ENCODE measurements around the gene EFNA4. TPM values are rescaled to one million over a fixed set of nuclear protein-coding genes. Genes with fewer than 3 reads are reported as not detected.

The EFNA4 gene
- polyA plus RNA-seq, 4 donors = 19.2 to 24.8 (median 19.5) TPM

- DNase-seq (ENCODE audit: low read depth in 4 of 4, low spot score in 3 of 4) = no peak
These were observed 30.7 kb upstream of the EFNA4 start for GRCh38 chr1:155032886-155033285.

- no peak for DNase-seq (ENCODE audit: low read depth in 4 of 4, low spot score in 3 of 4)
These were observed 30.0 kb upstream of the EFNA4 start, which contains the start of the genes DCST1 and DCST2 for GRCh38 chr1:155033524-155033923. Gene DCST1, plus strand, starts transcription at chr1:155033824. Its CDS starts 213 bp downstream, at chr1:155034037. Gene DCST2, minus strand, starts transcription at chr1:155033781. Its CDS starts 80 bp downstream, at chr1:155033701.

- DNase-seq (ENCODE audit: low read depth in 4 of 4, low spot score in 3 of 4) = no peak
These were observed 29.0 kb upstream of the EFNA4 start for GRCh38 chr1:155034318-155035208.

- DNase-seq (ENCODE audit: low read depth in 4 of 4, low spot score in 3 of 4) = no peak
These were observed 27.6 kb upstream of the EFNA4 start for GRCh38 chr1:155035936-155036335.

- no peak for DNase-seq (ENCODE audit: low read depth in 4 of 4, low spot score in 3 of 4)
These were observed 26.5 kb upstream of the EFNA4 start for GRCh38 chr1:155037043-155037442.

GRCh38 chr1:155037851-155038441 is 25.6 kb upstream of the EFNA4 start:
- DNase-seq (ENCODE audit: low read depth in 4 of 4, low spot score in 3 of 4) = no peak

- DNase-seq (ENCODE audit: low read depth in 4 of 4, low spot score in 3 of 4) = no peak
These were observed 24.8 kb upstream of the EFNA4 start for GRCh38 chr1:155038602-155039307.

GRCh38 chr1:155039308-155039669 is 24.3 kb upstream of the EFNA4 start:
- DNase-seq (ENCODE audit: low read depth in 4 of 4, low spot score in 3 of 4) = no peak

- no peak for DNase-seq (ENCODE audit: low read depth in 4 of 4, low spot score in 3 of 4)
These were observed 23.0 kb upstream of the EFNA4 start for GRCh38 chr1:155040358-155041093.

- DNase-seq (ENCODE audit: low read depth in 4 of 4, low spot score in 3 of 4) = no peak
These were observed 20.8 kb upstream of the EFNA4 start for GRCh38 chr1:155042789-155043188.

- no peak for DNase-seq (ENCODE audit: low read depth in 4 of 4, low spot score in 3 of 4)
These were observed 20.2 kb upstream of the EFNA4 start for GRCh38 chr1:155043301-155043702.

- no peak for DNase-seq (ENCODE audit: low read depth in 4 of 4, low spot score in 3 of 4)
These were observed 19.7 kb upstream of the EFNA4 start for GRCh38 chr1:155043793-155044192.

- DNase-seq (ENCODE audit: low read depth in 4 of 4, low spot score in 3 of 4) = no peak
These were observed 19.2 kb upstream of the EFNA4 start for GRCh38 chr1:155044365-155044764.

GRCh38 chr1:155044812-155045657 is 18.5 kb upstream of the EFNA4 start:
- no peak for DNase-seq (ENCODE audit: low read depth in 4 of 4, low spot score in 3 of 4)

- DNase-seq (ENCODE audit: low read depth in 4 of 4, low spot score in 3 of 4) = no peak
These were observed 14.8 kb upstream of the EFNA4 start for GRCh38 chr1:155048449-155049334.

GRCh38 chr1:155049651-155050559 is 13.6 kb upstream of the EFNA4 start:
- no peak for DNase-seq (ENCODE audit: low read depth in 4 of 4, low spot score in 3 of 4)

GRCh38 chr1:155050560-155051341 is 12.8 kb upstream of the EFNA4 start, which contains the start of gene ADAM15:
Gene ADAM15, plus strand, starts transcription at chr1:155051316. Its CDS starts 71 bp downstream, at chr1:155051387.
- DNase-seq (ENCODE audit: low read depth in 4 of 4, low spot score in 3 of 4) = no peak

Measured in left renal pelvis (tissue), 4 donors.